HUES64 (cell line): ENCODE measurements around the gene KLHDC4.

Experiments
- H3K27ac ChIP-seq: 2 replicates; pipeline ENCODE4 v1.7.0; 2013; ENCODE audit warnings: low read depth, low read length, inconsistent platforms
- H3K27me3 ChIP-seq: 2 replicates; pipeline ENCODE4 v1.6.1; 2013; ENCODE audit warnings: mild to moderate bottlenecking, low read length; ENCODE audit not compliant: insufficient read depth
- H3K36me3 ChIP-seq: 2 replicates; pipeline ENCODE4 v1.6.1; 2013; ENCODE audit warnings: mild to moderate bottlenecking, low read length; ENCODE audit not compliant: insufficient read depth
- H3K4me1 ChIP-seq: 2 replicates; pipeline ENCODE4 v1.6.1; 2013; ENCODE audit warnings: mild to moderate bottlenecking, low read length, moderate library complexity; ENCODE audit not compliant: insufficient read depth
- H3K4me3 ChIP-seq: 2 replicates; pipeline ENCODE4 v1.5.1; 2013; ENCODE audit warnings: mild to moderate bottlenecking, low read length, moderate library complexity
- H3K9ac ChIP-seq: 2 replicates; pipeline ENCODE4 v1.6.1; 2013; ENCODE audit warnings: mild to moderate bottlenecking, low read depth, low read length
- H3K9me3 ChIP-seq: 2 replicates; pipeline ENCODE4 v1.6.1; 2013; ENCODE audit warnings: low read depth, low read length; ENCODE audit not compliant: insufficient read depth
- WGBS: fragments of 150-250, 120-280 bp; methylation state at CpG from one replicate; pipeline ENCODE4 v1.1.7; 2013; ENCODE audit warnings: missing lambda C conversion rate; 5-methylcytosine and 5-hydroxymethylcytosine counted together

KLHDC4 gene

GRCh38 chr16:87666919-87667318 is 98.9 kb downstream of the KLHDC4 start:
- Histone ChIP-seq H3K36me3 (no peaks in the 10 kb centered on the region), H3K9ac (no peak overlapping the region), H3K27me3 (no peaks in the 10 kb centered on the region), H3K4me1 (no peaks in the 10 kb centered on the region), H3K9me3 (no peaks in the 10 kb centered on the region), H3K4me3 (no peak overlapping the region), H3K27ac (no peak overlapping the region)
- WGBS: 86% methylated on average over 16 of the region's 16 CpGs

- Histone ChIP-seq H3K4me3 (no peak overlapping the region), H3K9me3 (no peaks in the 10 kb centered on the region), H3K4me1 (no peaks in the 10 kb centered on the region), H3K9ac (no peak overlapping the region), H3K27me3 (no peaks in the 10 kb centered on the region), H3K36me3 (no peaks in the 10 kb centered on the region), H3K27ac (no peak overlapping the region)
- 96% methylated on average over 15 of the region's 15 CpGs for WGBS
These were observed 100.6 kb downstream of the KLHDC4 start for GRCh38 chr16:87665193-87665592.

DNA sequence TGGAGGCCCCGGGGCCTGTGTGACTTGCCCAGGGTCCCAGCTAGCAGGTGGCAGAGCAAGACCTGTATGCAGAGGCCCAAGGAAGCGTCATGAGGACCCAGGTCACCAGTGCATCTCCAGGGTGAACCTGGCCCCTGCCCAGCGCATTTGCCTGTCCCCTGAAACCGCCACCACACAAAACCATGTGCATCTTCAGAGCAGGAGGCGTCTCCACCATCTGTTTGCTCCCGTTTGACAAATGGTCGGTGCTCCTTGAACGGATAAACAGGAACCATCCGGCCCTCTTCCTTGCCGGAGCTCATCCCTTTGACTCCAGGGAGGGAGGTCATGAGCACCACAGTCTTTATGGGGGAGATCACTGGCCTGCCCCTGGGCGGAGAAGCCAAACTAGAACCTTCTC is 101.0 kb downstream of the KLHDC4 start:
- Histone ChIP-seq H3K4me1 (no peaks in the 10 kb centered on the region), H3K27ac (no peak overlapping the region)
- WGBS: 95% methylated on average over 11 of the region's 11 CpGs

GRCh38 chr16:87662254-87663204 is 103.3 kb downstream of the KLHDC4 start:
- Histone ChIP-seq H3K4me1 (peaks cover 11% of the 10 kb centered on the region), H3K27ac (no peak overlapping the region), H3K27me3 (no peaks in the 10 kb centered on the region), H3K4me3 (no peak overlapping the region), H3K36me3 (no peaks in the 10 kb centered on the region), H3K9ac (no peak overlapping the region), H3K9me3 (no peaks in the 10 kb centered on the region)
- 82% methylated on average over 25 of the region's 25 CpGs for WGBS

More for the DNA sequence above, 101.0 kb downstream of the KLHDC4 start:
- Histone ChIP-seq H3K36me3 (no peaks in the 10 kb centered on the region), H3K27me3 (no peaks in the 10 kb centered on the region), H3K4me3 (no peak overlapping the region), H3K9me3 (no peaks in the 10 kb centered on the region), H3K9ac (no peak overlapping the region)

GRCh38 chr16:87661561-87661960 is 104.2 kb downstream of the KLHDC4 start:
- 24% methylated on average over 16 of the region's 16 CpGs for WGBS
- Histone ChIP-seq H3K27ac (no peak overlapping the region), H3K9ac (no peak overlapping the region), H3K4me1 (peaks cover 11% of the 10 kb centered on the region), H3K9me3 (no peaks in the 10 kb centered on the region), H3K36me3 (no peaks in the 10 kb centered on the region), H3K4me3 (no peak overlapping the region), H3K27me3 (no peaks in the 10 kb centered on the region)

DNA sequence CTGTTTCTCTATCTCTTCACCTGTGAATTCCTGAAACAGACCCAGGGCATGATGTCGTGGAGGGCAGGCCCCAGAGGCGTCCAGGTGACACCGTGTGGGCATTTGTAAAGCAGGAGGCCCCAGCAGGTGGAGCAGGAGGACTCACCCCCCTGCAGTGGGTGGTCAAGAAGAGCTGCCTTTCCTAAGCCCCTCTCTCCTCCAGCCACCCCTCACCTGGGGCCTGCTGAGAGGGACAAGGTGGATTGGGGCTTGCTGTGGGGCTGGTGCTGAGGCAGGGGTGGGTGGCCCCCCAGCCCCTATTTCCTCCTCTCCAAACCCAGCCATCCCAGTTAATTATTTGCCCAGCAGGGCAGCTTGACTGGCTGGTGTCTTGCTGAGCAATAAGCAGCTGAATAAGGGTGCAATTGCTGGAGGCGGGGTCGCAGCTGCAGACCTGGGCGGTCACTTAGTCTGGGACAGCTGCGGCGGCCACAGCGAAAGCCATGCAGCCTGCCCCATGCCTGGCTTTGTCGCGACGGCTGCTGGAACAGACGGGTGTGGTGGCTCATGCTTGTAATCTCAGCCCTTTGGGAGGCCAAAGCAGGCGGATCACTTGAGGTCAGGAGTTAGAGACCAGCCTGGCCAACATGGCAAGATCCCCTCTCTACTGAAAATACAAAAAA is 107.1 kb downstream of the KLHDC4 start:
- H3K36me3 ChIP-seq: no peaks in the 10 kb centered on the region
- peak overlapping the region; percentile 23; the same call in 1 of the 2 replicates for H3K27ac ChIP-seq
- H3K27me3 ChIP-seq: no peaks in the 10 kb centered on the region
- WGBS: 34% methylated on average over 14 of the region's 14 CpGs
- H3K9me3 ChIP-seq: no peaks in the 10 kb centered on the region
- H3K4me1 ChIP-seq: peaks cover 11% of the 10 kb centered on the region
- no peak overlapping the region for H3K9ac ChIP-seq
- no peak overlapping the region for H3K4me3 ChIP-seq
